NCI-H1930 (cell line): ENCODE results near the gene MORC4.

Source experiments
- DNase-seq, 2 experiments: peaks; one replicate each; lab custom pipeline; 2025; lab: John Stamatoyannopoulos, UW

Gene MORC4

GRCh38 chrX:106905064-106905708 lies 94.8 kb downstream of the MORC4 start:
- DNase-seq = no peak

- no peak for DNase-seq
Measured at GRCh38 chrX:106903856-106904528, 96.0 kb downstream of the MORC4 start.

GRCh38 chrX:106903291-106903824 lies 96.7 kb downstream of the MORC4 start, which contains the start of gene RIPPLY1:
RIPPLY1 (minus strand) TSS chrX:106903341; CDS start chrX:106903287, 54 bp downstream.
- DNase-seq = no peak

GRCh38 chrX:106902684-106903083 lies 97.3 kb downstream of the MORC4 start:
- DNase-seq = no peak

- no peak for DNase-seq
Measured at GRCh38 chrX:106901781-106902219, 98.2 kb downstream of the MORC4 start.

GRCh38 chrX:106901341-106901740 lies 98.7 kb downstream of the MORC4 start:
- DNase-seq = no peak

- DNase-seq = no peak
Measured at GRCh38 chrX:106899841-106900240, 100.2 kb downstream of the MORC4 start.

- DNase-seq = no peak
Measured at GRCh38 chrX:106899276-106899675, 100.7 kb downstream of the MORC4 start.

GRCh38 chrX:106898462-106898861 lies 101.5 kb downstream of the MORC4 start:
- DNase-seq = peak in 1 of 2 experiments; percentile 3

- DNase-seq = no peak
Measured at GRCh38 chrX:106897259-106897658, 102.8 kb downstream of the MORC4 start.

- no peak for DNase-seq
Measured at GRCh38 chrX:106894978-106895452, 105.0 kb downstream of the MORC4 start.

- peak; percentile 5 to 32 for DNase-seq
Measured at GRCh38 chrX:106894392-106894909, 105.6 kb downstream of the MORC4 start.

GRCh38 chrX:106891762-106892460 lies 108.1 kb downstream of the MORC4 start:
- no peak for DNase-seq
